ENCODE measurements around the gene PDZD2.
"Not testable (repeated sequence)": the region's sequence is repeated elsewhere in the genome, so short reads cannot be mapped to it uniquely, and the experiment has no call there.

GRCh38 chr5:31975189-31975612 lies 336.3 kb downstream of the PDZD2 start:
- not testable (repeated sequence) for TF ChIP-seq CTCF, EP300 (IDR thresholded peaks at IDR 0.05)
